Measurements from ENCODE around the gene IBTK. TPM values are rescaled to one million over a fixed set of nuclear protein-coding genes. Genes with fewer than 3 reads are reported as not detected.
"Not testable (repeated sequence)": the region's sequence is repeated elsewhere in the genome, so short reads cannot be mapped to it uniquely, and the experiment has no call there.

The IBTK gene
- total RNA-seq, 1 donor = 83.3 TPM

DNA sequence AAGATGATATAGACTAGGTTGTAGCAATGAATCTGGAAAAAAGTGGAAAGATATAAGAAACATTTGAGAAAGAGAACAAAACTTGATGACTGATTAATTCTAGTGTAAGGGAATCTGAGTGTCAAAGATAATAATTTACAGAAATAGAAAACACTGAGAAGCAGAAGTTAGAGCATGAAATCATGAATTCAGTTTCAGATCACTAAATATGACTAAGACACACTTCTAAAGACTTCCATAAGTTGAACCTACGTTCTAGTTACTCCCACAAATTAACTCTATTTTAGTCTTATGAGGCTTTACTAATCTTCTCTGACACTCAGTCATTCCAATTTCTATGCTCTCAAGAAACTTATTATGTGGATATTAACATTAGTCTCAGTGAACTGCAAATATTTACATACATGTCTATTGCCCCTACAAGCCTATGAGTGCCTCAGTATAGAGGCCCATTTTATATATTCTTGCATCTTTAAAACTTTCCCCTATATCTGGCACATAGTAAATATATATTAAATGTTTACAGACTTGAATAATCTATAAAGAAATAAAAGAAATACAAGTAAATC is 30.4 kb downstream of the IBTK start:
- no peak for DNase-seq (ENCODE audit: low read depth)
- no peak overlapping the region for H3K4me3 ChIP-seq (ENCODE audit: low read depth, low read length)
- no peak for TF ChIP-seq CTCF (IDR thresholded peaks at IDR 0.05; ENCODE audit: insufficient read depth, low read depth, low read length)

- no peak overlapping the region for H3K4me3 ChIP-seq (ENCODE audit: low read depth, low read length)
- no peak for TF ChIP-seq CTCF (IDR thresholded peaks at IDR 0.05; ENCODE audit: insufficient read depth, low read depth, low read length)
- DNase-seq (ENCODE audit: low read depth) = no peak
These were observed 31.0 kb downstream of the IBTK start for GRCh38 chr6:82216549-82216948.

- DNase-seq (ENCODE audit: low read depth) = no peak
- H3K4me3 ChIP-seq (ENCODE audit: low read depth, low read length) = no peak overlapping the region
- no peak for TF ChIP-seq CTCF (IDR thresholded peaks at IDR 0.05; ENCODE audit: insufficient read depth, low read depth, low read length)
These were observed 36.2 kb downstream of the IBTK start for GRCh38 chr6:82211326-82211725.

- no peak for TF ChIP-seq CTCF (IDR thresholded peaks at IDR 0.05; ENCODE audit: insufficient read depth, low read depth, low read length)
- no peak for DNase-seq (ENCODE audit: low read depth)
These were observed 38.6 kb downstream of the IBTK start for GRCh38 chr6:82208913-82209312.

DNA sequence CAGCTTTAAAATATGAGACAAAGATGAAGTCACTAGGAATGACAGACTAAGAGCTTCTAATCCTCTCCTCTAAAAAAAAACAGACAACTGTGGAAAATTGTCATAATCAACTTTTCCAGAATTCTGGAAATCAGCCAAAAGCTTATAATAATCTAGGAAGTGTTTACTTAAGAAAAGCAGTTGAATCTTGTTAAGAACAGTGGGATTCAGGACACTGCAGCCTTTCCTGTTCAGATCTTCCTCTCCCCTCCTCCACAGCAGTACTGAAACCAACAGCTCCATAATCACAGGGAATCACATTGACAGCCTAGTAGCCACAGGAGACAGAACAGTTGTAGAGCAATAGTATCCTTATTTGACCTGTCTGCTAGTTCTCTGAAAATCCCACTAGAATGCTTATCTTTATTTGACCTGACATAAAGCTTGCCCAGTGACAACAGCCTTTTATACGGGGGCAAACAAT is 41.6 kb downstream of the IBTK start:
- no peak overlapping the region for H3K4me3 ChIP-seq (ENCODE audit: low read depth, low read length)
- no peak for TF ChIP-seq CTCF (IDR thresholded peaks at IDR 0.05; ENCODE audit: insufficient read depth, low read depth, low read length)
- DNase-seq (ENCODE audit: low read depth) = peak; percentile 98

More at GRCh38 chr6:82208913-82209312, 38.6 kb downstream of the IBTK start:
- no peak overlapping the region for H3K4me3 ChIP-seq (ENCODE audit: low read depth, low read length)

GRCh38 chr6:82204020-82204419 is 43.5 kb downstream of the IBTK start:
- DNase-seq (ENCODE audit: low read depth) = no peak
- no peak for TF ChIP-seq CTCF (IDR thresholded peaks at IDR 0.05; ENCODE audit: insufficient read depth, low read depth, low read length)
- no peak overlapping the region for H3K4me3 ChIP-seq (ENCODE audit: low read depth, low read length)

GRCh38 chr6:82197784-82198183 is 49.8 kb downstream of the IBTK start:
- TF ChIP-seq CTCF (IDR thresholded peaks at IDR 0.05; ENCODE audit: insufficient read depth, low read depth, low read length) = no peak
- DNase-seq (ENCODE audit: low read depth) = no peak
- no peak overlapping the region for H3K4me3 ChIP-seq (ENCODE audit: low read depth, low read length)

DNA sequence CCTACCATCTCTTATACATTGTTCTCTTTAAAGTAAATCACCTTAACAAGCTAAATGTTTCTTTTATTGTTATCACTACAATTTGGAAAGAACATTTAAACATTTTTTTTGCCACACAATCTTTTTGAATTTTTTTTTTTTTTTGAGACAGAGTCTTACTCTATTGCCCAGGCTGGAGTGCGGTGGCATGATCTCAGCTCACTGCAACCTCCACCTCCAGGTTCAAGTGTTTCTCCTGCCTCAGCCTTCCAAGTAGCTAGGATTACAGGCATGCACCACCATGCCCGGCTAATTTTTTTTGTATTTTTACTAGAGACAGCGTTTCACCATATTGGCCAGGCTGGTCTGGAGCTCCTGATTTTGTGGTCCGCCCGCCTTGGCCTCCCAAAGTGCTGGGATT is 50.3 kb downstream of the IBTK start:
- H3K4me3 ChIP-seq (ENCODE audit: low read depth, low read length); DNase-seq (ENCODE audit: low read depth): not testable (repeated sequence)
